Transverse colon (tissue), 3 donors: ENCODE data around the gene DNHD1.

Source experiments
- CTCF ChIP-seq, 5 experiments: fragments of 200-600 bp in 3 of 5; fragments of 450-650 bp in 2 of 5; sonication (generic) in 3 of 5; IDR thresholded peaks; 1 replicate in 2 of 5; 2 replicates in 3 of 5; pipeline ENCODE4 v1.5.1; 2016 to 2017; ENCODE audit warnings: antibody characterized with exemption in 5 of 5, inconsistent platforms in 3 of 5, mild to moderate bottlenecking in 2 of 5, moderate library complexity in 1 of 5
- POLR2A ChIP-seq: fragments of 450-650 bp; IDR thresholded peaks from one replicate; pipeline ENCODE4 v1.6.1; 2016; ENCODE audit warnings: antibody characterized with exemption, mild to moderate bottlenecking, moderate library complexity

GRCh38 chr11:6574816-6575715, 78.0 kb downstream of the DNHD1 start:
- TF ChIP-seq POLR2A, result no peak
- no peak for TF ChIP-seq CTCF (IDR thresholded peaks at IDR 0.05)
